A549 (cell line): ENCODE results near the gene MAF. TPM values are rescaled to one million over a fixed set of nuclear protein-coding genes. Genes with fewer than 3 reads are reported as not detected.

Experiments used
- ATAC-seq, 2 experiments: fragments of 200-7000 bp in 1 of 2; fragments of >200 bp in 1 of 2; cut with Nextera tagmentation in 1 of 2; cut with Tn5 transposase in 1 of 2; 3 replicates each; pipeline versions ENCODE4 v1.8.0 to v1.9.1; 2018 to 2020; ENCODE audit warnings: mild to moderate bottlenecking in 1 of 2, moderate library complexity in 1 of 2
- CTCF ChIA-PET: fragments of 300-600 bp; sonication (Branson Sonifier 250); formaldehyde crosslinking; extraction: SDS; loops from one replicate; lab custom pipeline; 2021; ENCODE audit warnings: antibody characterized with exemption, inconsistent platforms; lab: Yijun Ruan, JAX
- POLR2A ChIA-PET: fragments of 350-600 bp; formaldehyde crosslinking; extraction: SDS; loops from one replicate; lab custom pipeline; 2021; ENCODE audit warnings: antibody characterized with exemption, inconsistent platforms; lab: Yijun Ruan, JAX
- DNase-seq, 2 experiments: peaks; one replicate each; pipeline versions ENCODE4 v3.0.0 to v3.0.0-alpha.2; 2011 to 2016; ENCODE audit warnings: low read depth in 1 of 2, low spot score in 1 of 2
- FAIRE-seq: peaks from 2 replicates; lab custom pipeline; 2011; peaks lifted over from hg19 to GRCh38; lab: Jason Lieb, UNC
- H3K27ac ChIP-seq, 2 experiments: fragments of >200 bp; sonication (Bioruptor Twin); formaldehyde crosslinking; 3 replicates each; pipeline ENCODE4 v1.5.1; 2016 to 2017
- H3K4me1 ChIP-seq: fragments of >200 bp; sonication (Bioruptor Twin); formaldehyde crosslinking; 3 replicates; pipeline ENCODE4 v1.6.1; 2016
- H3K4me2 ChIP-seq: fragments of >200 bp; sonication (Bioruptor Twin); formaldehyde crosslinking; 3 replicates; pipeline ENCODE4 v1.6.1; 2016
- H3K4me3 ChIP-seq: fragments of >200 bp; sonication (Bioruptor Twin); formaldehyde crosslinking; 3 replicates; pipeline ENCODE4 v1.5.1; 2016
- H3K9me3 ChIP-seq: fragments of >200 bp; sonication (Bioruptor Twin); formaldehyde crosslinking; 3 replicates; pipeline ENCODE4 v1.6.1; 2016
- CBX8 ChIP-seq: fragments of 200-600 bp; sonication (generic); IDR thresholded peaks from 2 replicates; pipeline ENCODE4 v1.6.1; 2016
- CEBPB ChIP-seq, 2 experiments: fragments of >200 bp in 1 of 2; sonication (Bioruptor Twin) in 1 of 2; formaldehyde crosslinking in 1 of 2; IDR thresholded peaks; 2 replicates each; pipeline ENCODE4 v1.6.1; 2012 to 2016
- EHF ChIP-seq: fragments of 250-450 bp; sonication (Bioruptor Pico); IDR thresholded peaks from 2 replicates; pipeline ENCODE4 v1.5.0; 2020; ENCODE audit warnings: mild to moderate bottlenecking
- ESRRA ChIP-seq: fragments of 150-350 bp; IDR thresholded peaks from 2 replicates; pipeline ENCODE4 v1.6.1; 2014; ENCODE audit warnings: mild to moderate bottlenecking, low read length, borderline replicate concordance
- FOSL2 ChIP-seq, 2 experiments: fragments of 450-650 bp in 1 of 2; fragments of >200 bp in 1 of 2; sonication (Bioruptor Twin) in 1 of 2; formaldehyde crosslinking; IDR thresholded peaks; 2 replicates each; pipeline versions ENCODE4 v1.5.0 to v1.6.1; 2016 to 2020; ENCODE audit warnings: mild to moderate bottlenecking in 1 of 2, moderate library complexity in 1 of 2
- HDAC2 ChIP-seq: fragments of 200-600 bp; sonication (generic); IDR thresholded peaks from 2 replicates; pipeline ENCODE4 v1.6.1; 2016
- HEYL ChIP-seq: fragments of 250-450 bp; sonication (Bioruptor Pico); IDR thresholded peaks from 2 replicates; pipeline ENCODE4 v1.8.0; 2021; ENCODE audit warnings: mild to moderate bottlenecking, moderate library complexity
- HOXB13 ChIP-seq: fragments of 250-450 bp; sonication (Bioruptor Pico); IDR thresholded peaks from 2 replicates; pipeline ENCODE4 v1.5.0; 2020; ENCODE audit warnings: low read depth, mild to moderate bottlenecking, moderate library complexity
- JUNB ChIP-seq: fragments of >200 bp; sonication (Bioruptor Twin); formaldehyde crosslinking; IDR thresholded peaks from 2 replicates; pipeline ENCODE4 v1.6.1; 2016
- KDM5A ChIP-seq: fragments of 200-600 bp; sonication (generic); IDR thresholded peaks from 2 replicates; pipeline ENCODE4 v1.6.1; 2016; ENCODE audit warnings: antibody characterized with exemption, mild to moderate bottlenecking
- MAZ ChIP-seq: fragments of 150-350 bp; IDR thresholded peaks from 2 replicates; pipeline ENCODE4 v1.6.1; 2014; ENCODE audit warnings: antibody characterized with exemption, low read depth, low read length, borderline replicate concordance
- NR3C1 ChIP-seq: fragments of >200 bp; sonication (Bioruptor Twin); formaldehyde crosslinking; IDR thresholded peaks from 3 replicates; pipeline ENCODE4 v1.6.1; 2017
- PHF8 ChIP-seq: fragments of 200-600 bp; sonication (generic); IDR thresholded peaks from 2 replicates; pipeline ENCODE4 v1.6.1; 2016; ENCODE audit warnings: low read depth, mild to moderate bottlenecking, antibody characterized with exemption, moderate library complexity, borderline replicate concordance
- RNF2 ChIP-seq: fragments of 200-600 bp; sonication (generic); IDR thresholded peaks from 2 replicates; pipeline ENCODE4 v1.6.1; 2016; ENCODE audit warnings: low read depth, mild to moderate bottlenecking, antibody characterized with exemption, moderate library complexity, borderline replicate concordance
- SREBF2 ChIP-seq: fragments of 450-650 bp; IDR thresholded peaks from 2 replicates; pipeline ENCODE4 v1.6.1; 2014; ENCODE audit warnings: mild to moderate bottlenecking, moderate library complexity
- TFCP2L1 ChIP-seq: fragments of 250-450 bp; sonication (Bioruptor Pico); IDR thresholded peaks from 2 replicates; pipeline ENCODE4 v1.5.0; 2021; ENCODE audit warnings: mild to moderate bottlenecking
- TP53 ChIP-seq: fragments of 250-450 bp; sonication (Bioruptor Pico); IDR thresholded peaks from 2 replicates; pipeline ENCODE4 v1.5.0; 2021; ENCODE audit warnings: mild to moderate bottlenecking, moderate library complexity
- ZC3H11A ChIP-seq: fragments of 450-650 bp; IDR thresholded peaks from 2 replicates; pipeline ENCODE4 v1.6.1; 2014; ENCODE audit warnings: antibody characterized with exemption, mild to moderate bottlenecking
- ZFP36 ChIP-seq: fragments of 450-650 bp; IDR thresholded peaks from 2 replicates; pipeline ENCODE4 v1.6.1; 2014; ENCODE audit warnings: borderline replicate concordance; ENCODE audit not compliant: partially characterized antibody
- ZNF302 ChIP-seq: fragments of 250-450 bp; sonication (Bioruptor Pico); IDR thresholded peaks from 2 replicates; pipeline ENCODE4 v1.9.0; 2021; ENCODE audit warnings: inconsistent platforms, mild to moderate bottlenecking, moderate library complexity
- WGBS: methylation state at CpG from one replicate; pipeline ENCODE4 v1.1.6; 2017; ENCODE audit errors: missing lambda C conversion rate; 5-methylcytosine and 5-hydroxymethylcytosine counted together
- polyA plus RNA-seq, 4 experiments: library from polyadenylated mRNA; depleted of rRNA in 3 of 4; stranded (reverse); fragments of >200 nt; fragmentation: RNase III in 1 of 4; extraction: RNeasy Plus Mini Kit Qiagen cat#74134 plus additional on column Dnase treatment in 1 of 4; gene quantifications; 2 replicates in 3 of 4; 3 replicates in 1 of 4; pipeline ENCODE4 v1.2.3, GENCODE V29; 2011 to 2017
- TF ChIP-seq, protein P1 (sequence below): fragments of 150-350 bp; IDR thresholded peaks from 2 replicates; pipeline ENCODE4 v1.6.1; 2014; ENCODE audit warnings: low read depth, mild to moderate bottlenecking, low read length
- TF ChIP-seq, protein P2 (sequence below): fragments of >200 bp; sonication (Bioruptor Twin); formaldehyde crosslinking; IDR thresholded peaks from 3 replicates; pipeline ENCODE4 v1.5.1; 2016
- TF ChIP-seq, protein P3 (sequence below): IDR thresholded peaks from 2 replicates; pipeline ENCODE4 v1.6.1; 2012

The MAF gene
- polyA plus RNA-seq, 2 of the 4 experiments (the other 2 are of a cell fraction), result 0.14 to 0.37 TPM

DNA sequence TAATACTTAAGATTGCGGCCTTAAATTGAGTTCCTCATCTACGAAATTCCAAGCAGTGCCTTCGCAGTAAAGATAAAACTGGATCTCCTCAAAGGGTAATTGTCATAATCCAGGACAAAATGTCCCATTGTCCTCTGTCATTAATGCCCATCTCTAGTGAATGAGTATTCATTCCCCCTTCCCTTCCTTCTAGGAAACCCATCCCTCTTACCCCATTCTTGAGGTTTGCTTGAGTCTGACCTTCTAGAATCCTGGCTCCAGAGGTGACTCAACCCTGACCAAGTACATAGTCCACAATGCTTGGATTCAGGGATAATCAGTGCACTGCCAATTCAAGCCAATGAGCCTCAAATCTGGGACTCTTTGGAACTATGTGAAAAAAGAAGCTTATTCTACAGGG lies 47.0 kb upstream of the MAF start:
- ATAC-seq (no peak), FAIRE-seq (no peak), DNase-seq (no peak)
- TF ChIP-seq CBX8 (no peak), KDM5A (no peak), SREBF2 (no peak), ZNF302 (CRISPR knock-in tag) (no peak), FOSL2 (IDR thresholded peaks at IDR 0.05) (no peak), FOSL2 (CRISPR knock-in tag; IDR thresholded peaks at IDR 0.05) (no peak), TFCP2L1 (no peak), HDAC2 (no peak)
- TF ChIP-seq, protein P1, sequence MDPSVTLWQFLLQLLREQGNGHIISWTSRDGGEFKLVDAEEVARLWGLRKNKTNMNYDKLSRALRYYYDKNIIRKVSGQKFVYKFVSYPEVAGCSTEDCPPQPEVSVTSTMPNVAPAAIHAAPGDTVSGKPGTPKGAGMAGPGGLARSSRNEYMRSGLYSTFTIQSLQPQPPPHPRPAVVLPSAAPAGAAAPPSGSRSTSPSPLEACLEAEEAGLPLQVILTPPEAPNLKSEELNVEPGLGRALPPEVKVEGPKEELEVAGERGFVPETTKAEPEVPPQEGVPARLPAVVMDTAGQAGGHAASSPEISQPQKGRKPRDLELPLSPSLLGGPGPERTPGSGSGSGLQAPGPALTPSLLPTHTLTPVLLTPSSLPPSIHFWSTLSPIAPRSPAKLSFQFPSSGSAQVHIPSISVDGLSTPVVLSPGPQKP, result no peak
- Histone ChIP-seq H3K4me2 (no peak overlapping the region), H3K4me3 (no peak overlapping the region), H3K9me3 (no peaks in the 10 kb centered on the region), H3K27ac (no peak overlapping the region), H3K4me1 (peaks cover 9% of the 10 kb centered on the region; the same call in 2 of the 3 replicates)
- POLR2A ChIA-PET, result no interaction called here
- 51% methylated on average over 3 of the region's 3 CpGs for WGBS
- CTCF ChIA-PET, result interaction anchor here (0.6 kb wide), 1 partner anchor 45 kb away, joined by 6 read pairs; no protein-coding TSS in a partner anchor

DNA sequence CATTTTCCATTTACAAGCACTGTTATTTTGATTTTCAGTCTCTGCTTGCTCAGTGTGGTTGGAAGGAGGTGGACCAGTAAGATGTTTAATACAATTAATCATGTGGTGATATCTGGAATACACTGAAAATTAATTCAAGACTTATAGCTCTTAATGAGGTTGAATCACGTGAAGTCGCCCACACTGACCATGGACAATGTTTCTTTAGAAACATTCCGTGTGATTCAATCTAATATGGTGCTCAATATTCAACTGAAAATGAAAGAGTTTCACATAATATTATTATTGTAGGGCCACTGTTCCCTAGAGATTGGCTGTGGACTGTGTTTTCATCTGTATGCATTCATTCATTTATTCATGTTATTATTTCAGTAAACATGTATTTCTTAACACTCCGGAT lies 45.2 kb upstream of the MAF start:
- TF ChIP-seq, protein P2, sequence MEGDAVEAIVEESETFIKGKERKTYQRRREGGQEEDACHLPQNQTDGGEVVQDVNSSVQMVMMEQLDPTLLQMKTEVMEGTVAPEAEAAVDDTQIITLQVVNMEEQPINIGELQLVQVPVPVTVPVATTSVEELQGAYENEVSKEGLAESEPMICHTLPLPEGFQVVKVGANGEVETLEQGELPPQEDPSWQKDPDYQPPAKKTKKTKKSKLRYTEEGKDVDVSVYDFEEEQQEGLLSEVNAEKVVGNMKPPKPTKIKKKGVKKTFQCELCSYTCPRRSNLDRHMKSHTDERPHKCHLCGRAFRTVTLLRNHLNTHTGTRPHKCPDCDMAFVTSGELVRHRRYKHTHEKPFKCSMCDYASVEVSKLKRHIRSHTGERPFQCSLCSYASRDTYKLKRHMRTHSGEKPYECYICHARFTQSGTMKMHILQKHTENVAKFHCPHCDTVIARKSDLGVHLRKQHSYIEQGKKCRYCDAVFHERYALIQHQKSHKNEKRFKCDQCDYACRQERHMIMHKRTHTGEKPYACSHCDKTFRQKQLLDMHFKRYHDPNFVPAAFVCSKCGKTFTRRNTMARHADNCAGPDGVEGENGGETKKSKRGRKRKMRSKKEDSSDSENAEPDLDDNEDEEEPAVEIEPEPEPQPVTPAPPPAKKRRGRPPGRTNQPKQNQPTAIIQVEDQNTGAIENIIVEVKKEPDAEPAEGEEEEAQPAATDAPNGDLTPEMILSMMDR, result no peak
- TF ChIP-seq JUNB (no peak), MAZ (no peak), HEYL (no peak), CBX8 (no peak), HOXB13 (no peak), KDM5A (no peak), ESRRA (no peak), TP53 (CRISPR knock-in tag) (no peak)
- TF ChIP-seq, protein P3, sequence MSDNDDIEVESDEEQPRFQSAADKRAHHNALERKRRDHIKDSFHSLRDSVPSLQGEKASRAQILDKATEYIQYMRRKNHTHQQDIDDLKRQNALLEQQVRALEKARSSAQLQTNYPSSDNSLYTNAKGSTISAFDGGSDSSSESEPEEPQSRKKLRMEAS, result no peak

DNA sequence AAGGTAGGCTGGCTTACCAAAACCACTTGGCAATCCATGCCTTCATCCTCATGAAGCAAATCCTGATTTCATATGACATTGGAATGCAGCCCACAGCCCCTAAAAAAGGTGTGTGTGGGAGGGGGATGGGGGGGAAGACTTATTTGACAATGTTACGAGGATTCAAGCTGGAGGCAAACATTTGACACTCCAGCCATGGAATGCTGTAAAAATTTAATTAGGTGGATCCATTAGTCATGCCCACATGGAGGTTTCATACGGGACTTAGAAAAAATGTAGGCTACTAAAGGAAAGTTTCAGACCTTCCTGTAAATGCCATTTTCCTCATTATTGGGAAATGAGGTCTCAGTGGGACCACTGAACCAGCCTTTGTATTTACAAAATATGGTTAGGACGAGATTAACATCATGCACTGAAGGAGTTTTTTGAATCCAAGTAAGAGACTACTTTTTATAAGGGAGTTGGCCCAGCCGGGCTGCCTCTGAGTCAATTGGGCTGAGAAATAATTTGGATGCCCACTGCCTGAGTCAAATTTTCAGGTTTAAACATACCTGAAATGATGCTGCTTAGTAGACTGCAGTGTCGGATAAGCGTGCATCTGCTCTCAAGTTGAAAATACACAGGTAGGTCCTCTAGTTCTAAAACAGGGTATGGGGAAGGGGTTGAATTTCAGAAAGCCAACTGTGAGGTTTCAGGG lies 44.6 kb upstream of the MAF start:
- FAIRE-seq (no peak), ATAC-seq (no peak), DNase-seq (no peak)
- Histone ChIP-seq H3K27ac (no peak overlapping the region), H3K4me1 (peaks cover 7% of the 10 kb centered on the region), H3K9me3 (no peaks in the 10 kb centered on the region), H3K4me3 (no peak overlapping the region), H3K4me2 (no peak overlapping the region)
- ChIA-PET CTCF (interaction anchor here (1.3 kb wide), 1 partner anchor 43 kb away, joined by 4 read pairs; no protein-coding TSS in a partner anchor), POLR2A (no interaction called here)
- WGBS, result 48% methylated on average over 6 of the region's 6 CpGs
- TF ChIP-seq KDM5A, result no peak
- TF ChIP-seq EHF, result no peak
- no peak for TF ChIP-seq RNF2
- no peak for TF ChIP-seq ZC3H11A
- TF ChIP-seq CEBPB (IDR thresholded peaks at IDR 0.05), result no peak
- no peak for TF ChIP-seq PHF8
- no peak for TF ChIP-seq ZFP36
- TF ChIP-seq NR3C1, result no peak

More for the DNA sequence above, 45.2 kb upstream of the MAF start:
- Histone ChIP-seq H3K4me3 (no peak overlapping the region), H3K4me1 (peaks cover under 1% of the 10 kb centered on the region; the same call in 2 of the 3 replicates), H3K27ac (no peak overlapping the region), H3K4me2 (no peak overlapping the region), H3K9me3 (no peaks in the 10 kb centered on the region)
- DNase-seq (no peak), ATAC-seq (no peak), FAIRE-seq (no peak)
- WGBS, result 69% methylated on average over 4 of the region's 4 CpGs
- POLR2A ChIA-PET, result no interaction called here
- CTCF ChIA-PET, result interaction anchor here (1.3 kb wide), 1 partner anchor 44 kb away, joined by 4 read pairs; no protein-coding TSS in a partner anchor
